ENCODE measurements around the gene NAP1L5. TPM values are rescaled to one million over a fixed set of nuclear protein-coding genes. Genes with fewer than 3 reads are reported as not detected.

Gene NAP1L5
- total RNA-seq, 1 donor from 2014 or later: 4.7 TPM

DNA sequence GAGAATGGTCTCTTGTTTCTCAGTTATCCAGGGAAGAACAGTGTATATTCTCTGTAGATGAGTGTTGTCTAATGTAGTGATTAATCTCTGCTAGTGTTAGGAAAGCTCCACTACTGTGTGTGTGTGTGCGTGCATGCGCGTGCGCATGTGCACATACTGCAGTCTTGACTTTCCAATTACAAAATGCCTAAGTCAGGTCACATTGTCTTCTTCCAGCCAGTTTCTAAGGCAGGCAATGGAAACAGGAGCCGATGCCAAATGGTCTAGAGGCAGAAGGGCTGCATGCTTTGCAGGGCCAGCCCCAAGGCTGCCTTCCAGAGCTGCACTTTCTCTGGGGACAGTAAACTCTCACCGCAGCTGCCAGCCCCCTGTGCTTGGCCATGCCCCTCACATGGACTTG is 30.5 kb upstream of the NAP1L5 start:
- H3K9me3 Mint-ChIP-seq (ENCODE audit: unreplicated experiment): no peaks in the 10 kb centered on the region
- Histone ChIP-seq H4K20me1 (ENCODE audit: insufficient read depth, low read length) (no peaks in the 10 kb centered on the region), H3K4me3 (ENCODE audit: insufficient read depth, low read depth, low read length) (no peak overlapping the region), H3K4me2 (ENCODE audit: low read length) (no peak overlapping the region), H3K79me2 (ENCODE audit: insufficient read depth, low read length) (no peaks in the 10 kb centered on the region), H3K4me1 (ENCODE audit: insufficient read depth, low read length) (no peaks in the 10 kb centered on the region), H2AFZ (ENCODE audit: low read depth, low read length) (no peak overlapping the region), H3K9ac (ENCODE audit: low read length) (no peak overlapping the region), H3K36me3 (ENCODE audit: insufficient read depth, low read length) (peaks cover 11% of the 10 kb centered on the region), H3K9me3 (ENCODE audit: insufficient read depth, low read depth, low read length) (no peaks in the 10 kb centered on the region), H3K27ac (ENCODE audit: low read depth, low read length) (no peak overlapping the region), H3K27me3 (ENCODE audit: insufficient read depth, low read length) (no peaks in the 10 kb centered on the region)
- TF ChIP-seq, protein P1, sequence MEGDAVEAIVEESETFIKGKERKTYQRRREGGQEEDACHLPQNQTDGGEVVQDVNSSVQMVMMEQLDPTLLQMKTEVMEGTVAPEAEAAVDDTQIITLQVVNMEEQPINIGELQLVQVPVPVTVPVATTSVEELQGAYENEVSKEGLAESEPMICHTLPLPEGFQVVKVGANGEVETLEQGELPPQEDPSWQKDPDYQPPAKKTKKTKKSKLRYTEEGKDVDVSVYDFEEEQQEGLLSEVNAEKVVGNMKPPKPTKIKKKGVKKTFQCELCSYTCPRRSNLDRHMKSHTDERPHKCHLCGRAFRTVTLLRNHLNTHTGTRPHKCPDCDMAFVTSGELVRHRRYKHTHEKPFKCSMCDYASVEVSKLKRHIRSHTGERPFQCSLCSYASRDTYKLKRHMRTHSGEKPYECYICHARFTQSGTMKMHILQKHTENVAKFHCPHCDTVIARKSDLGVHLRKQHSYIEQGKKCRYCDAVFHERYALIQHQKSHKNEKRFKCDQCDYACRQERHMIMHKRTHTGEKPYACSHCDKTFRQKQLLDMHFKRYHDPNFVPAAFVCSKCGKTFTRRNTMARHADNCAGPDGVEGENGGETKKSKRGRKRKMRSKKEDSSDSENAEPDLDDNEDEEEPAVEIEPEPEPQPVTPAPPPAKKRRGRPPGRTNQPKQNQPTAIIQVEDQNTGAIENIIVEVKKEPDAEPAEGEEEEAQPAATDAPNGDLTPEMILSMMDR (IDR thresholded peaks at IDR 0.05; ENCODE audit: insufficient read depth, low read depth, low read length): no peak
- TF ChIP-seq EZH2 (IDR thresholded peaks at IDR 0.05; ENCODE audit: insufficient read depth, low read length): no peak
- FAIRE-seq: no peak
- no peaks in the 10 kb centered on the region for H3K27me3 Mint-ChIP-seq (ENCODE audit: low read depth, unreplicated experiment)
- H3K27ac Mint-ChIP-seq (ENCODE audit: unreplicated experiment): no peak overlapping the region
- no peaks in the 10 kb centered on the region for H3K4me1 Mint-ChIP-seq (ENCODE audit: low read depth, unreplicated experiment)
- H3K4me3 Mint-ChIP-seq (ENCODE audit: unreplicated experiment): no peak overlapping the region
- DNase-seq (ENCODE audit: low read depth): no peak
- peaks cover 15% of the 10 kb centered on the region for H3K36me3 Mint-ChIP-seq (ENCODE audit: low read depth, unreplicated experiment)

DNA sequence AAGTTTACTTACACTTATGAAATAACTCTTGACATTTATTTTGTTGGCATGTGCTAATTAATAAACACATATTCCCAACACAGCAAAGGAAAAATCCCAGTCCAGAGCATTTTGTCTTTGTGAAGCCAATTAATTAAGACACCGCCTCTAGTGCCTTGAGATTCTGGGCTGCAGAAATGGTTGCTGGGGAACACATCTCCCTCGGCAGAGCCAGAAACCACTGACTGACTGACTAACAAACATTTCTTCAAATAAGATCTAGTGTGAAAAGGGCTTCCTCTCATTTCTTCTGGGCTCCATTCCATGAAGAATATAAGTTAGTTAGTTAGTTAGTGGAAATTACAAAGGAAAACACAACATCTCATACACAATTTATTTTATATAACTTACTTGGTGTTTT is 28.4 kb upstream of the NAP1L5 start:
- Mint-ChIP-seq H3K4me1 (ENCODE audit: low read depth, unreplicated experiment) (no peaks in the 10 kb centered on the region), H3K27ac (ENCODE audit: unreplicated experiment) (no peak overlapping the region), H3K4me3 (ENCODE audit: unreplicated experiment) (no peak overlapping the region), H3K9me3 (ENCODE audit: unreplicated experiment) (no peaks in the 10 kb centered on the region), H3K36me3 (ENCODE audit: low read depth, unreplicated experiment) (peaks cover 13% of the 10 kb centered on the region), H3K27me3 (ENCODE audit: low read depth, unreplicated experiment) (no peaks in the 10 kb centered on the region)
- FAIRE-seq (no peak), DNase-seq (ENCODE audit: low read depth) (no peak)
- H4K20me1 ChIP-seq (ENCODE audit: insufficient read depth, low read length): no peaks in the 10 kb centered on the region
- no peak overlapping the region for H3K4me2 ChIP-seq (ENCODE audit: low read length)
- no peaks in the 10 kb centered on the region for H3K9me3 ChIP-seq (ENCODE audit: insufficient read depth, low read depth, low read length)
- H3K4me3 ChIP-seq (ENCODE audit: insufficient read depth, low read depth, low read length): no peak overlapping the region
- H3K79me2 ChIP-seq (ENCODE audit: insufficient read depth, low read length): no peaks in the 10 kb centered on the region
- no peaks in the 10 kb centered on the region for H3K4me1 ChIP-seq (ENCODE audit: insufficient read depth, low read length)
- no peak overlapping the region for H3K27ac ChIP-seq (ENCODE audit: low read depth, low read length)
- H3K9ac ChIP-seq (ENCODE audit: low read length): no peak overlapping the region
- no peaks in the 10 kb centered on the region for H3K27me3 ChIP-seq (ENCODE audit: insufficient read depth, low read length)
- peaks cover 11% of the 10 kb centered on the region for H3K36me3 ChIP-seq (ENCODE audit: insufficient read depth, low read length)
- H2AFZ ChIP-seq (ENCODE audit: low read depth, low read length): no peak overlapping the region
- TF ChIP-seq, protein P1 (IDR thresholded peaks at IDR 0.05; ENCODE audit: insufficient read depth, low read depth, low read length): no peak
- no peak for TF ChIP-seq EZH2 (IDR thresholded peaks at IDR 0.05; ENCODE audit: insufficient read depth, low read length)

DNA sequence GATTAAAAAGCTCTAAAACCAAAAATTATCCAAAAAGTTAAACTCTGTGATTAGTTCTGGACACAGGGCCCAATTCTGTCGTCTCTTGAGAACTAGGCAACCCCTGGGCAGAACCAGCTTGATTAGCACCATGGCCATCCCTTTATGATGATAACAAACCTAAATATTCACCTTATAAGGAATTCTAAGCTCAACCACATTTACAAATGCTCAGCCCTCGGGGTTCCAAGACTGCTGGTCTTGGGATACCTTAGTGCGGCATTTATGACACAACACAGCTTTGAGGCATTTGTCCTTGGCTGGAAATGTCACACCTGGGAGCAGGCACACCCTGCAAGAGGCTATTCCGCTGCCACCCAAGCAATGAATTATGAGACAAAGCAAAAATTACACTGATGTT is 27.5 kb upstream of the NAP1L5 start:
- H3K27ac Mint-ChIP-seq (ENCODE audit: unreplicated experiment): no peak overlapping the region
- TF ChIP-seq, protein P1 (IDR thresholded peaks at IDR 0.05; ENCODE audit: insufficient read depth, low read depth, low read length): no peak
- no peak for TF ChIP-seq EZH2 (IDR thresholded peaks at IDR 0.05; ENCODE audit: insufficient read depth, low read length)

More for the DNA sequence above, 27.5 kb upstream of the NAP1L5 start:
- H3K36me3 ChIP-seq (ENCODE audit: insufficient read depth, low read length): peaks cover 11% of the 10 kb centered on the region
- no peak overlapping the region for H3K4me2 ChIP-seq (ENCODE audit: low read length)
- Mint-ChIP-seq H3K36me3 (ENCODE audit: low read depth, unreplicated experiment) (peaks cover 13% of the 10 kb centered on the region), H3K9me3 (ENCODE audit: unreplicated experiment) (peaks cover 3% of the 10 kb centered on the region), H3K4me3 (ENCODE audit: unreplicated experiment) (no peak overlapping the region), H3K4me1 (ENCODE audit: low read depth, unreplicated experiment) (no peaks in the 10 kb centered on the region), H3K27me3 (ENCODE audit: low read depth, unreplicated experiment) (no peaks in the 10 kb centered on the region)
- no peaks in the 10 kb centered on the region for H3K79me2 ChIP-seq (ENCODE audit: insufficient read depth, low read length)
- H3K9me3 ChIP-seq (ENCODE audit: insufficient read depth, low read depth, low read length): no peaks in the 10 kb centered on the region
- H3K4me1 ChIP-seq (ENCODE audit: insufficient read depth, low read length): no peaks in the 10 kb centered on the region
- H3K4me3 ChIP-seq (ENCODE audit: insufficient read depth, low read depth, low read length): no peak overlapping the region
- DNase-seq (ENCODE audit: low read depth): no peak
- H4K20me1 ChIP-seq (ENCODE audit: insufficient read depth, low read length): no peaks in the 10 kb centered on the region
- H3K27ac ChIP-seq (ENCODE audit: low read depth, low read length): no peak overlapping the region
- no peak for FAIRE-seq
- no peak overlapping the region for H2AFZ ChIP-seq (ENCODE audit: low read depth, low read length)
- H3K9ac ChIP-seq (ENCODE audit: low read length): no peak overlapping the region
- H3K27me3 ChIP-seq (ENCODE audit: insufficient read depth, low read length): no peaks in the 10 kb centered on the region

Data from astrocyte (in vitro differentiated cells and primary cell).